DOHH2 (cell line): ENCODE measurements around the gene STOML1.

ENCODE experiments used
- H3F3A ChIP-seq: fragments of 200-600 bp; sonication (generic), shearing (Covaris generic); 2 replicates; pipeline ENCODE4 v1.6.0; 2016; ENCODE audit warnings: antibody characterized with exemption, mild to moderate bottlenecking; ENCODE audit not compliant: control insufficient read depth, insufficient read depth
- H3K27ac ChIP-seq: fragments of 200-600 bp; sonication (generic); 2 replicates; pipeline ENCODE4 v1.5.1; 2014; ENCODE audit warnings: low read depth, mild to moderate bottlenecking, low read length, moderate library complexity
- H3K27me3 ChIP-seq: fragments of 200-600 bp; sonication (generic); 2 replicates; pipeline ENCODE4 v1.6.1; 2014; ENCODE audit warnings: mild to moderate bottlenecking, low read length, mixed read lengths; ENCODE audit not compliant: control insufficient read depth
- H3K36me3 ChIP-seq: fragments of 200-600 bp; sonication (generic); 2 replicates; pipeline ENCODE4 v1.6.1; 2014; ENCODE audit warnings: mild to moderate bottlenecking, low read length, moderate library complexity, mixed read lengths; ENCODE audit not compliant: control insufficient read depth
- H3K4me1 ChIP-seq: fragments of 200-600 bp; sonication (generic); 2 replicates; pipeline ENCODE4 v1.6.1; 2014; ENCODE audit warnings: mild to moderate bottlenecking, low read length, mixed read lengths; ENCODE audit not compliant: control insufficient read depth
- H3K4me2 ChIP-seq: fragments of 200-600 bp; sonication (generic); 2 replicates; pipeline ENCODE4 v1.6.0; 2014; ENCODE audit warnings: mild to moderate bottlenecking, low read length, moderate library complexity
- H3K4me3 ChIP-seq: fragments of 200-600 bp; sonication (generic); 2 replicates; pipeline ENCODE4 v1.5.1; 2014; ENCODE audit warnings: mild to moderate bottlenecking, low read length, mixed read lengths
- H3K79me2 ChIP-seq: fragments of 200-600 bp; sonication (generic); 2 replicates; pipeline ENCODE4 v1.6.1; 2014; ENCODE audit warnings: mild to moderate bottlenecking, low read length, mixed read lengths; ENCODE audit not compliant: control insufficient read depth
- H3K9me2 ChIP-seq: fragments of 200-600 bp; sonication (generic); replicated peaks from 2 replicates; pipeline ENCODE4 v1.6.1; 2014; ENCODE audit warnings: mild to moderate bottlenecking, low read length, mixed read lengths; ENCODE audit not compliant: control insufficient read depth
- H3K9me3 ChIP-seq: fragments of 200-600 bp; sonication (generic); 2 replicates; pipeline ENCODE4 v1.6.1; 2014; ENCODE audit warnings: antibody characterized with exemption, low read length, mixed read lengths; ENCODE audit not compliant: control insufficient read depth, insufficient read depth
- H4K20me1 ChIP-seq: fragments of 200-600 bp; sonication (generic); 2 replicates; pipeline ENCODE4 v1.6.0; 2014; ENCODE audit warnings: low read depth, mild to moderate bottlenecking, antibody characterized with exemption, low read length, moderate library complexity; ENCODE audit not compliant: control insufficient read depth, insufficient read depth
- CTCF ChIP-seq: fragments of 200-600 bp; sonication (generic); IDR thresholded peaks from one replicate; pipeline ENCODE4 v1.5.1; 2014; ENCODE audit warnings: antibody characterized with exemption, mild to moderate bottlenecking, low read depth, low read length; ENCODE audit not compliant: poor library complexity, severe bottlenecking
- EZH2phosphoT487 ChIP-seq: fragments of 200-600 bp; sonication (generic); IDR thresholded peaks from 2 replicates; pipeline ENCODE4 v1.6.1; 2017; ENCODE audit warnings: borderline replicate concordance, mild to moderate bottlenecking, antibody characterized with exemption, low read length, moderate library complexity, mixed read lengths

The STOML1 gene

GRCh38 chr15:73988445-73988969 is 3.6 kb downstream of the STOML1 start:
- Histone ChIP-seq H3K79me2 (no peaks in the 10 kb centered on the region), H3K4me1 (peaks cover 13% of the 10 kb centered on the region), H3K27ac (no peak overlapping the region), H3K4me3 (no peak overlapping the region), H3K9me3 (no peaks in the 10 kb centered on the region), H3K27me3 (no peaks in the 10 kb centered on the region), H3K36me3 (no peaks in the 10 kb centered on the region), H3K4me2 (no peak overlapping the region), H3K9me2 (no peaks in the 10 kb centered on the region), H3F3A (no peaks in the 10 kb centered on the region), H4K20me1 (no peaks in the 10 kb centered on the region)
- TF ChIP-seq EZH2phosphoT487 = no peak
- no peak for TF ChIP-seq CTCF

- Histone ChIP-seq H3K36me3 (no peaks in the 10 kb centered on the region), H4K20me1 (no peaks in the 10 kb centered on the region), H3K27ac (no peak overlapping the region), H3K4me1 (peaks cover 18% of the 10 kb centered on the region), H3K79me2 (no peaks in the 10 kb centered on the region), H3K4me2 (no peak overlapping the region), H3K9me3 (no peaks in the 10 kb centered on the region), H3K27me3 (no peaks in the 10 kb centered on the region), H3K4me3 (no peak overlapping the region), H3K9me2 (no peaks in the 10 kb centered on the region), H3F3A (no peaks in the 10 kb centered on the region)
- TF ChIP-seq EZH2phosphoT487 (no peak), CTCF (no peak)
Observed at GRCh38 chr15:73987681-73988444, 4.2 kb downstream of the STOML1 start.

GRCh38 chr15:73987250-73987649 is 4.8 kb downstream of the STOML1 start:
- H3K36me3 ChIP-seq = no peaks in the 10 kb centered on the region
- peaks cover 18% of the 10 kb centered on the region for H3K4me1 ChIP-seq

More at GRCh38 chr15:73987250-73987649, 4.8 kb downstream of the STOML1 start:
- no peaks in the 10 kb centered on the region for H3K79me2 ChIP-seq
- no peaks in the 10 kb centered on the region for H3K9me2 ChIP-seq
- no peaks in the 10 kb centered on the region for H3K9me3 ChIP-seq
- no peak overlapping the region for H3K4me3 ChIP-seq
- H3K27ac ChIP-seq = no peak overlapping the region
- H3K27me3 ChIP-seq = no peaks in the 10 kb centered on the region
- H3F3A ChIP-seq = no peaks in the 10 kb centered on the region
- TF ChIP-seq EZH2phosphoT487 (no peak), CTCF (no peak)
- H3K4me2 ChIP-seq = no peak overlapping the region
- no peaks in the 10 kb centered on the region for H4K20me1 ChIP-seq
